SK-MEL-5 (cell line): ENCODE measurements around the gene AEN. TPM values are rescaled to one million over a fixed set of nuclear protein-coding genes. Genes with fewer than 3 reads are reported as not detected.
A peak's percentile ranks its signal among the peaks of the same experiment; 100 is the strongest.

Source experiments
- DNase-seq: peaks from one replicate; pipeline ENCODE4 v3.0.0-alpha.2; 2016; ENCODE audit warnings: low read depth, low spot score
- in situ Hi-C: cut with HindIII; loops from 2 replicates; pipeline ENCODE4 v1.10.0; 2016; ENCODE audit warnings: low sequenced_read_pairs, high pct_unique_total_duplicates, low pct_unique_long_range_greater_than_20kb
- total RNA-seq: library from RNA; depleted of rRNA; stranded (reverse); fragments of >200 nt; shearing (Covaris generic); gene quantifications from 2 replicates; pipeline ENCODE4 v1.2.3, GENCODE V29; 2014

Gene AEN
- total RNA-seq, 1 experiment from 2014 or later: 108 TPM

DNA sequence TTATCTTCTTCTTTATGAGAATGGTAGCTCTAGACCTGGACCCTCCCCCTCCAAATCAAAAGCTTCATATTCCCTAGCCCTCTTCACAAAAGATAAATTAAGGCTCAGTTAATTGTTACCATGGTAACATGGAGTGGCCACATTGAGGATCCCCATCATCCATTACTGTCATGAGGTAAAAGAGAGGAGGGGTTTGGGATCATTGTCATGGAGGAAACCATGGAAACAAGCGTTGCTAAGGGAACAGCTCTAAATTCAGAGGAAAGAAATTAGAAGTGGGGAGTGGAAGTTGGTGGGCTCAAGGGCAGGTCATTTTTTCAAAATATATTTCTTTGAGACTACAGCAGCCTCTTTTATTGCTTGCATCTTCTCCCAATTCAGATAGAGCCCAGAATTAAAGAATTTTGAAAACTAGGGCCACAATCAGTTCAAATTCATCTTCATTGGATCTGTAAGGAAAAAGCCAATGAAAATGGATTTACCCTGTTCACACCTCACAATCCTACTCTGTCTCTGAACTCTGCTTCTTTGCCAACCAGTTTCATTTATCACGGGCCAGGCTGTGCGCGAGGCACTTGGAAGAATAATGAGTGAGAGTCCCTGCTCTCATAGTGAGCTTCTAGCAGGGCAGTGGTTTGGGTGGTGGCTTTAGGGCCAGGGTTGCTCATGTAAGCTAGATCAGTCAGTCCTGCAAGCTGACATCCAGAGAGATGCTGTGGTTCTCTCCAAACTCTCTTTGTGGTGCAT, 11.6 kb upstream of the AEN start:
- in situ Hi-C loops: loop anchor here (25.0 kb wide), 1 partner anchor 147 kb away; the partner anchor contains the start of genes MRPL46 and MRPS11
- DNase-seq: no peak

DNA sequence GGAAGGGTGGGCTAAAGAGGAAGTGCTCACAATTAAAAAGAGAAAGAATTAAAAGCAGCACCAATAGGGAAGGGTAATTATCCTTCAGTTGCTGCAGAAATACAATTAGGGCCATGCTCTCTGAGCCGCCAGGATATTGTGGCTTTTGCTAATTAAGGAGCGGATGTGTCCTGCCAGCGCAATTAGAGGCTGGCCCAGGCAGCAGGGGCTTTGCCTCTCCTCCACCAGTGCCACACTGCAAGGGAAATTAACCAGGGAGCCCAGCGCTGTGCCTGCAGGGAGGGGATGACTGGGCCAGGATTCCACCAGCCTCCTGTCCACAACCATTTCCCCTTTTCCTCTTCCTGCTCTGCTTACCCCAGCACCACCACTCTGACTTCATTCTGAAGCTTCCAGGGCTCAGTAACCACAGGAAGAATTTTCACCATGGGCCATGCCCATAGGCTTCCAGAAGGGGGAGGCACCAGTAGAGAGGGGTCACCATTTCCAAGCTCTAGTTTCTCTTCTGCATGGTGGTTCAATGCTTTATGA, 10.4 kb upstream of the AEN start:
- no peak for DNase-seq
- in situ Hi-C loops: loop anchor here (25.0 kb wide), 1 partner anchor 148 kb away; the partner anchor contains the start of genes MRPL46 and MRPS11

DNA sequence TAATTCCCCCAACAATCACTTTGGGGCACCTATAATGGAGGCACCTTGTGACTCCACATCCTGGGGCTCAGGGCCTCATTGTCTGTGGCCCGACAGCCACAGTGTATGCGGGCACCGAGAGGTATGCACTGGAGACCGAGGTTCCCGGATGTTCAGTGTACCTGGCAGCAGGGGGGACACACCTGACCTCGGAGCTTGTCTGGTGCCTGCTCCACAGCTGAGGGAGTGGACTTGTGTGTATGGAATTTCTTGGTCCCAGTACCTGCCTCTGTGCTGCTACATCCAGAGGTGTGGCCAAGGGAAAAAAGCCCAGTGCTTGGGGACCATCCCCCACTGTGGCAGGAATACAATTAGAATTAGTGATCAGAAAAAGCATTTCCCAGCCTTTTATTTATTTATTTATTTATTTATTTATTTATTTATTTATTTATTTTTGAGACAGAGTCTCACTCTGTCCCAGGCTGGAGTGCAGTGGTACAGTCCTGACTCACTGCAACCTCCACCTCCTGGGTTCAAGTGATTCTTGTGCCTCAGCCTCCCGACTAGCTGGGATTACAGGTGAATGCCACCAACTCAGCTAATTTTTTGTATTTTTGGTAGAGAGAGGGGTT, 8.8 kb upstream of the AEN start:
- no peak for DNase-seq
- in situ Hi-C loops: loop anchor here (25.0 kb wide), 1 partner anchor 150 kb away; the partner anchor contains the start of genes MRPL46 and MRPS11

- in situ Hi-C loops: loop anchor here (25.0 kb wide), 1 partner anchor 151 kb away; the partner anchor contains the start of genes MRPL46 and MRPS11
- DNase-seq: no peak
Measured at GRCh38 chr15:88613074-88613944, 7.8 kb upstream of the AEN start.

DNA sequence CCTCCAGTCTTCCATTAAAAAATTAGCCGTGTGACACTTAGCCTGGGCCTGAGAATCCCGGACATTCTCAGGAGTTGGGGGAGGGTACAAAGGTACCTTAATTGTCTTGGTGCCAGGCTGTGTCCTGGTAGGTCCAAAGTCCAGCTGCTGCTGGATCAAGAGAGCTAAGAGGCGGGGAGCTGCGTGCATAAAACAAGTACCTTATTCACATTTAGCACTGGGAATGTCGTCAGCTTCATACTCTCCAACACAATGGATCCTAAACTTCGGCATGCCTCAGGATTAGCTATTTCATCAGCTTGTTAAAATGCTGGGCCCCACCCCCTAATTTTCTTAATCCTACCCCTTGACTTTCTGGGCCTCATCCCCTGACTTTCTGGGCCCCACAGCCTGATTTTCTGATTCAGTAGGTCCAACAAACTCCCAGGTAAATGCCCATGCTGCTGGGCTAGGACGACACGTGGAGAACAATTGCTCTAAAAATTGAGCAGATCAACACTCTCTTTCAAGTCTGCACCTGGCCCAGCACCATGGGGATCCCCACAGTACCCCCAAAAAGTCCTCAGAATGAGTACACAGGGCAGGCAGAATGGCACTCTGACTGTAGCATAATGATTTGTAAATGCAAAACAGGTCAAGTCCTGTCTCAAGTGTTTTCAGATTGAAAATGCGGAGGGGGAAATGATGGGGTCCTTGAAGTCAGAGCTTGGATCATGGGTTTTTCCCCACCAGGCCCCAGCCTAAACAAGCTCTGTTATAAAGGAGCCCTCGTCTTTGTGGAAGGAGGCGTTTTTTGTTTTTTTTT, 5.6 kb upstream of the AEN start:
- DNase-seq: no peak
- in situ Hi-C loops: loop anchor here (25.0 kb wide), 1 partner anchor 153 kb away; the partner anchor contains the start of genes MRPL46 and MRPS11

GRCh38 chr15:88616240-88616639, 4.9 kb upstream of the AEN start:
- in situ Hi-C loops: loop anchor here (25.0 kb wide), 1 partner anchor 154 kb away; the partner anchor contains the start of genes MRPL46 and MRPS11
- DNase-seq: no peak

DNA sequence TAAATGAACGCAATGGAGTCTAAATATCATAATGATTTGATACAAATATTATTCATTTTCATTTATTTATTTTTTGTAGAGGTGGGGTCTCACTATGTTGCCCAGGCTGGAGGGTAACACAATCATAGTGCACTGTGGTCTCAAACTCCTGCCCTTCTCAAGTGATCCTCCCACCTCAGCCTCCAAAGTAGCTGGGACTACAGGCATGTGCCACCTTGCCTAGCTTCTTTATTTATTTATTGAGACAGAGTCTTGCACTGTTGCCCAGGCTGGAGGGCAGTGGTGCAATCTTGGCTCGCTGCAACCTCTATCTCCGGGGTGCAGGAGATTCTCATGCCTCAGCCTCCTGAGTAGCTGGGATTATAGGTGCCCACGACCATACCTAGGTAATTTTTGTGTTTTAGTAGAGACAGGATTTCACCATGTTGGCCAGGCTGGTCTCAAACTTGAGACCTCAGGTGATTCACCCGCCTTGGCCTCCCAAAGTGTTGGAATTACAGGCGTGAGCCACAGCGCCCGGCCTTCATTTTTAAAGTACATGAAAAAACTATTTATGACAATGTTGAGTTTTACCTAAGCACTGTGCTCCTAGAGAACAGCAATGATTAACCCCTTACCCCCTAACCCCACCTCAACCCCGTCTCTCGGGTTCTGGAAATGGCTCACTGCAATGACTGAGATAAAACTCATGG, 4.0 kb upstream of the AEN start:
- in situ Hi-C loops: loop anchor here (25.0 kb wide), 1 partner anchor 155 kb away; the partner anchor contains the start of genes MRPL46 and MRPS11
- no peak for DNase-seq

DNA sequence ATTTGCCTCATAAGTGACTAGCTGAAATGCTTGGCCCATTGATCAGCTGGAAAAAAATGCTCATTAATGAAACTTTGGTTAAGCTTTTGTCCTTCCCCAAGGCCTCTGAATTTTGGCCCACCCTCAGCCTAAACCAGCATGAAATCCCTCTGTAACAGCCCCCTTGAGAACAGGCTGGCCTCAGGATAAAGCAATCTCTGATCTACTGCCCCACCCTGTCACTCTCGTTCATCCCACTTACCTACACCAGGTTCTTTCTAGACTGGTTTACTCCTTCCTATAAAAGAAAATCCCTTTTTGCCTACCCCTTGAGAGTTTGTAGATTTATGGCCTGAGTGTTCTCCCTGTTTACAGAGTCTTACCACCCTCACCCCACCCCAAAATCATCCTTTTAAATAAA, 3.4 kb upstream of the AEN start:
- DNase-seq: no peak
- in situ Hi-C loops: loop anchor here (25.0 kb wide), 1 partner anchor 155 kb away; the partner anchor contains the start of genes MRPL46 and MRPS11

DNA sequence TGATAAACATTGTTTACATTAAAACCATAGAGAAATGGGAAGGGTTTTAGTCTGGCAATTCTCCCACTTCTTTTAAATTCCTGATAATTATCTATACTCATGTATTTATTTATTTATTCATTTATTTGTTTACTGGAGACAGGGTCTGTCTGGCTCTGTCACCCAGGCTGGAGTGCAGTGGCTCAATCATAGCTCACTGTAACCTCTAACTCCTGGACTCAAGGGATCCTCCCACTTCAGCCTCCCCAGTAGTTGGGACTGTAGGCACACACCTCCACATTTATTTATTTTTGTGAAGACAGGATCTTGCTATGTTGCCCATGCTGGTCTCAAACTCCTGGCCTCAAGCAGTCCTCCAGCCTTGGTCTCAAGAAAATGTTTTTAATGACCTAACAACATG, 2.5 kb upstream of the AEN start:
- in situ Hi-C loops: loop anchor here (25.0 kb wide), 1 partner anchor 156 kb away; the partner anchor contains the start of genes MRPL46 and MRPS11
- no peak for DNase-seq

GRCh38 chr15:88619796-88620195, 1.3 kb upstream of the AEN start:
- DNase-seq: no peak
- in situ Hi-C loops: loop anchor here (25.0 kb wide), 1 partner anchor 157 kb away; the partner anchor contains the start of genes MRPL46 and MRPS11

GRCh38 chr15:88621789-88622604, 857 bp downstream of the AEN start:
- DNase-seq: no peak
- in situ Hi-C loops: loop anchor here (25.0 kb wide), 1 partner anchor 160 kb away; the partner anchor contains the start of genes MRPL46 and MRPS11

- DNase-seq: no peak
Measured at GRCh38 chr15:88622605-88622975, 1.4 kb downstream of the AEN start.

DNA sequence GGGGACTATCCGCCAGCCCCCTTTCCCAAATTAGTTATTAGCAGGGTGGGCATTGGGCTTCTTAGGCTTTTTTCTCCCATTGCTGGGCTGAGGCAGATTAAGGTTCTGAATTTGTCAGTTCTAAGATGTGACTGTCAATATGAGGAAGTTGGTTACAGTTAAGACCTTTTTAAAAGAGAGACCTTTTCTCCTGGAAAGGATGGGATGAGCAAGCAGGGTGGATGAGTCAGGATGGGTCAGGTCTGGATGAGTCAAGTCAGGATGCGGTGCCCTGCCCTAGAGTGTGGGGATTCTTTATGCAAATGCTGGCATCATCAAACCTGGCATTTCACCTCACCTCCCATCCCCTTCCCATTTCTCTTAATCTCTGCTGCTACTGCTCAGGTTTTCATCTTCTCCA, 1.9 kb downstream of the AEN start:
- in situ Hi-C loops: loop anchor here (25.0 kb wide), 1 partner anchor 161 kb away; the partner anchor contains the start of genes MRPL46 and MRPS11
- DNase-seq: peak; percentile 44

More at GRCh38 chr15:88622605-88622975, 1.4 kb downstream of the AEN start:
- in situ Hi-C loops: loop anchor here (25.0 kb wide), 1 partner anchor 160 kb away; the partner anchor contains the start of genes MRPL46 and MRPS11

DNA sequence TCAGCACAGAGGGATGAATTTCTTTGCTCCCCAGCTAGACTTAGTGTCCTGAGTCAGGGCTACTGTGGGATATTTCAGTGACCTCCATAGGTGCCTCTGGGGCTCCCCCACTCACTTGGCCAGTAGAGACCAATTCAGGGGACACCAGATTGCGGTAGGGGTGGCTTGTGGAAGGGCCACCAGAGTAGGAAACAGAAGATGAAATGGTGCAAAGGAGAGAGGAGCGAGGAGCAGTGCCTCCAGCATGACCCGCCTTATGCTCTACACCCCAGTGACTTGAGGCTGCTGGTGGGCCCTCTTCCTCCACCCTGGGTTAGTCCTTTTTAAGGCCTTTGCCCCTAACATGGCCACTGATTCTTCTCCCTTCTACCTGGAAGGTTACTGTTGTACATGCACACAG, 2.5 kb downstream of the AEN start:
- no peak for DNase-seq
- in situ Hi-C loops: loop anchor here (25.0 kb wide), 1 partner anchor 161 kb away; the partner anchor contains the start of genes MRPL46 and MRPS11
